Measurements from ENCODE around the gene OR1J4. TPM values are rescaled to one million over a fixed set of nuclear protein-coding genes. Genes with fewer than 3 reads are reported as not detected.
"Not testable (repeated sequence)": the region's sequence is repeated elsewhere in the genome, so short reads cannot be mapped to it uniquely, and the experiment has no call there.

Gene OR1J4, protein sequence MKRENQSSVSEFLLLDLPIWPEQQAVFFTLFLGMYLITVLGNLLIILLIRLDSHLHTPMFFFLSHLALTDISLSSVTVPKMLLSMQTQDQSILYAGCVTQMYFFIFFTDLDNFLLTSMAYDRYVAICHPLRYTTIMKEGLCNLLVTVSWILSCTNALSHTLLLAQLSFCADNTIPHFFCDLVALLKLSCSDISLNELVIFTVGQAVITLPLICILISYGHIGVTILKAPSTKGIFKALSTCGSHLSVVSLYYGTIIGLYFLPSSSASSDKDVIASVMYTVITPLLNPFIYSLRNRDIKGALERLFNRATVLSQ
- total RNA-seq = under 1 TPM in 1 of 2 experiments, not detected in 1; 0.44 TPM

DNA sequence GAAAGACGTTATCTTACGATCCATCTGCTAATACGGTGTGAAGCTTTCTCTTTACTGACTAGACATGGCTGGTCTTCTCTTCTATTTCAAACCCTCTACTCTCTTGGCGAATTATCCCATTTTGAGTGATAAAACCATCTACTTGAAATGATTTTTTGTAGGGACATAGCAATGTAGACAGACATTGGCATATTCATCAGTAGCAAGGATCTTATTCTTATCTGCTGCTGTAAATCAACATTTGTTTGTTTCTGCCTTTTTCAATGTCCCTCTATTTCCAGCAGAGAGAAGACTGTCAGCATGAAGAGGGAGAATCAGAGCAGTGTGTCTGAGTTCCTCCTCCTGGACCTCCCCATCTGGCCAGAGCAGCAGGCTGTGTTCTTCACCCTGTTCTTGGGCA is at the start of gene OR1J4:
Gene OR1J4, plus strand, starts transcription at position 301 of the 400 bp plus-strand sequence. Its CDS starts 0 bp downstream, at position 301.
- no peaks in the 10 kb centered on the region for H3K27me3 Mint-ChIP-seq
- DNase-seq = no peak
- no peak for ATAC-seq (ENCODE audit: low read depth)
- POLR2A ChIA-PET = no interaction called here
- no peaks in the 10 kb centered on the region for H3K4me1 Mint-ChIP-seq
- H3K36me3 Mint-ChIP-seq = no peaks in the 10 kb centered on the region
- H3K27ac Mint-ChIP-seq = no peak within 1 kb of the TSS
- no peaks in the 10 kb centered on the region for H3K9me3 Mint-ChIP-seq
- no peak within 1 kb of the TSS for H3K4me3 Mint-ChIP-seq

DNA sequence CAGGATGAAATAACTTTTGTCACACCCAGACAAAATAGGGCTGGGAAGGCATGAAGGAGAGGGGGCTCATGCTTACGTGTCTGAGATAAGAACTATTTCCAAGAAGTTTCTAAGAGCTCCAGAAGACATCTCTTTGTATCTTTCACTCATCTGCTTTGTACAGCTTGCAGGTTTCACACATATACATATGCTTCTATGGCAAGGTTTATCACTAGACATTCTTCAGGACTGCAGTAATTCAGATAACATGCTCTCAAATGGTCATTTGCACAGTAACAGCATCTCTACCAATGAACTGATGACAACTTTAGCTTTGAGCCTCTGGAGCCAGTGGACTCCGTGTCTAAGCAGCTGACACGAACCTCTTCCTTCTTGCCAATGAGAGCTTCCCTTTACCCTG is 44.4 kb upstream of the OR1J4 start:
- H3K27ac Mint-ChIP-seq = no peak overlapping the region
- H3K36me3 Mint-ChIP-seq = peaks cover 4% of the 10 kb centered on the region
- H3K27me3 Mint-ChIP-seq = peaks cover 2% of the 10 kb centered on the region
- DNase-seq (no peak), ATAC-seq (ENCODE audit: low read depth) (no peak)
- no peaks in the 10 kb centered on the region for H3K4me1 Mint-ChIP-seq
- POLR2A ChIA-PET = no interaction called here
- no peak overlapping the region for H3K4me3 Mint-ChIP-seq
- peaks cover 2% of the 10 kb centered on the region for H3K9me3 Mint-ChIP-seq

DNA sequence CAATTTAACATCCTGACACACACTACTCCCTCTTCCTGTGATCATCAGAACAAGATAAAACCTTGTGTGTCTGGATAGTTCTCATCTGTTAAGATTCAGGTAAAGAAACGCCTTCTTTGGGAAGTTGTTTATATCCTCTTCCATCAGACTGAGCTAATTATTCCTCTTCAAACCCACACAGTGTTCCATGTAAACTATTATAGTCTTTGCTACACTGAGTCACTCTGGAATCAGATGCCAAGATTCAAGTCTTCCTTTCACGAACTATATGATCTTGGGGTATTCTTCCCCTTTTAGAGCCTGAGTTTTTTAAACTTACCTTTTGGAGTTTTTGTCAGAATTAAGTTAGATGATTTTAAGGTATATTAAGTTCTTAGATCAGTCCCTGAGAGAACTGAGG is 43.2 kb upstream of the OR1J4 start:
- H3K4me3 Mint-ChIP-seq = no peak overlapping the region
- H3K36me3 Mint-ChIP-seq = peaks cover 2% of the 10 kb centered on the region
- POLR2A ChIA-PET = no interaction called here
- no peak overlapping the region for H3K27ac Mint-ChIP-seq
- peaks cover 2% of the 10 kb centered on the region for H3K9me3 Mint-ChIP-seq
- H3K27me3 Mint-ChIP-seq = peaks cover 2% of the 10 kb centered on the region
- DNase-seq (no peak), ATAC-seq (ENCODE audit: low read depth) (no peak)
- H3K4me1 Mint-ChIP-seq = no peaks in the 10 kb centered on the region

DNA sequence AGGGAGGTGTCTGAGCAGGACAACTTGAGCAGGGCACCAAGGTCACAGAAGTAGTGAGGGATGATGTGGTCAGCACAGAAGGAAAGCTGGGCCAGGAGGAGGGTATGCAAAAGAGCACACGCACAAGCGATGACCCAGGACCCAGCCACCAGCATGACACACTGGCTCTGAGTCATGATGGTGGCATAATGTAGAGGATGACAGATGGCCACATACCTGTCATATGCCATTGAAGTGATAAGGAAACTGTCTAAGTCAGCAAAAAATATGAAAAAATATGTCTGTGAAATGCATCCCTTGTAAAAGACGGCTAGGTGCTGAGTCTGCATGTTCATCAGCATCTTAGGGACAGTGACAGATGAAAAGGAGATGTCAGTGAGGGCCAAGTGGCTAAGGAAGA is 41.6 kb upstream of the OR1J4 start:
- POLR2A ChIA-PET = no interaction called here
- H3K4me3 Mint-ChIP-seq = no peak overlapping the region
- DNase-seq (no peak), ATAC-seq (ENCODE audit: low read depth) (no peak)
- no peaks in the 10 kb centered on the region for H3K9me3 Mint-ChIP-seq
- no peak overlapping the region for H3K27ac Mint-ChIP-seq
- no peaks in the 10 kb centered on the region for H3K4me1 Mint-ChIP-seq
- no peaks in the 10 kb centered on the region for H3K36me3 Mint-ChIP-seq
- H3K27me3 Mint-ChIP-seq = peaks cover 3% of the 10 kb centered on the region

DNA sequence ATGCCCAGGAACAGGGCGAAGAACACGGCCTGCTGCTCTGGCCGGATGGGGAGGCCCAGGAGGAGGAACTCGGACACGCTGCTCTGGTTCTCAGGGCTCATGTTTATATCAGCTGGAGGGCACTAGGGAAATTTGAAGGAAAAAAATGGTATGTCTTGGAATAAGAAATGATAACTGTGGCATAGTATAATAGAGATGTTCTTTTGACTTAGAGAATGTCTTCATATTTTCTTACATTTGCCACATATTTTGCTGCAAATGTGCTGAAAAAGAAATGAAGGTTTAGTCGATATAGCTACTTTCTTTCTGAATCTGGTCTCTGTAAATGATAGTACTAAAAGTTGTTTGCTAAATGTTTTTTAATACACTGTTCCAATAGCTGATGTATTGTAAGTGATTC is 41.1 kb upstream of the OR1J4 start, which contains the start of gene OR1J1:
Gene OR1J1, minus strand, starts transcription at position 101 of the 400 bp plus-strand sequence. Its CDS starts 0 bp downstream, at position 101.
- no peaks in the 10 kb centered on the region for H3K4me1 Mint-ChIP-seq
- POLR2A ChIA-PET = no interaction called here
- DNase-seq = no peak
- no peak within 1 kb of the TSS for H3K27ac Mint-ChIP-seq
- H3K27me3 Mint-ChIP-seq = peaks cover 3% of the 10 kb centered on the region
- no peak for ATAC-seq (ENCODE audit: low read depth)
- H3K9me3 Mint-ChIP-seq = no peaks in the 10 kb centered on the region
- no peak within 1 kb of the TSS for H3K4me3 Mint-ChIP-seq
- no peaks in the 10 kb centered on the region for H3K36me3 Mint-ChIP-seq

DNA sequence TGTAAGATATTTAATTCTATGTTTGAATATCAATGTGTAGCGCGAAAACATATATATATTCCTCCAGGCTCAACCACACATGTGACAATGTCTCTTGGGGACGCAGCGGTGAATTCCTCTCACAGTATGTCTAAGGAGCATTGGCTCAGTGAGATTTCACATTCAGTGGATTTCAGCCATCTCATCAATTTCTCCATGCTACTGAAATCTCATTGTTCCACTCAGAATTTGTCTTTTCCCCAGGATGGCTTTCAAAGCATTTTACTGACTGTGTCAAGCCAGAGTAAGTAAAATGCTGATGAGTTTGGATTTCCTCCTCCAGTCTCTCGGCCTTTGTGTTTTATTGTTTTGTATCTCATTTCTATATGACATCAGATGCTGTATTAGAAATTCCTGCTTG is 39.9 kb upstream of the OR1J4 start:
- no peaks in the 10 kb centered on the region for H3K36me3 Mint-ChIP-seq
- H3K9me3 Mint-ChIP-seq = no peaks in the 10 kb centered on the region
- no peak for DNase-seq
- H3K4me1 Mint-ChIP-seq = no peaks in the 10 kb centered on the region
- H3K27ac Mint-ChIP-seq = no peak overlapping the region
- H3K27me3 Mint-ChIP-seq = peaks cover 1% of the 10 kb centered on the region
- POLR2A ChIA-PET = no interaction called here
- no peak for ATAC-seq (ENCODE audit: low read depth)
- no peak overlapping the region for H3K4me3 Mint-ChIP-seq

DNA sequence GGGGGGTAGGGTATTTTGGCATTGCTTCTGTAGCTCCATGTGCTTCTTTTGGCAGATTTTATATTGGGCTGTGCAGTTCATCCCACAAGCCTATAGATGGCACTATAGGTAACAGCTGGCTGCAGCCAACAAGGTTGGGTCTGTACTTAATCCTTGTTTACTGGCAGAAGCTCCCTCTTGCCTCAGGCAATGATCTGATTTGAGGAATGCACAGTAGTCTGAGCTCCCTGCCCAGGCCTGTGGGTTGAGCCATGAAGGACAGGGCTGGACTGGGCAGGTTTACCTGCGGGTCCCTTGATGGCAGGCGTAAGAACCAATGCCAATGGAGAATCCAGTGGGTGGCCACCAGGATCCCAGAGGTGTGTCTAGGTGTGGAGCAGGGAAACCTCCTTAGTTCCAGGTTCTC is 20.1 kb upstream of the OR1J4 start:
- H3K4me1 Mint-ChIP-seq = peaks cover 2% of the 10 kb centered on the region
- H3K36me3 Mint-ChIP-seq = no peaks in the 10 kb centered on the region
- peaks cover 7% of the 10 kb centered on the region for H3K27me3 Mint-ChIP-seq
- DNase-seq = peak; percentile 36
- peaks cover under 1% of the 10 kb centered on the region for H3K9me3 Mint-ChIP-seq
- no peak overlapping the region for H3K4me3 Mint-ChIP-seq
- no peak overlapping the region for H3K27ac Mint-ChIP-seq
- ATAC-seq (ENCODE audit: low read depth) = peak; percentile 61
- POLR2A ChIA-PET = interaction anchor here (1.4 kb wide), 1 partner anchor 309 kb away, joined by 4 read pairs; no protein-coding TSS in a partner anchor

DNA sequence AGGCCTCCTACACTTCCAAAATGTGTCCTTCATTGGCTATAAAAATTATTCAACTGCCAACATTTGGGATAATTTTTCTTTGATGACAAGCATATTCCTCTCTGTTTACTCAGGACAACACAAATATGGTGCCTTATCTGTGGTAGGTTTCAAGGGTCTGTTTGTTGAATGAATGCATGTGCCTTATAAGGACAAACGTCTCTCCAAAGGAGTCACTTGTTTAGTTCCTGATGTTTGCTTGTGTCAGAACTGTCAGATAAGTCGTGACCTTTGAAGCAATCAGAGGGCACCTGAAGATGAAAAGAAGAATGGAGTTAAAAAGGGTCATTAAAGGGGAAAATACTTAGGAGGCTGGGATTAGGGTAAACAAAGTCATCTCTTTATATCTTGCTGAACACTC is 12.0 kb upstream of the OR1J4 start:
- Mint-ChIP-seq H3K27ac (no peak overlapping the region), H3K27me3 (peaks cover 10% of the 10 kb centered on the region), H3K9me3 (no peaks in the 10 kb centered on the region), H3K36me3 (no peaks in the 10 kb centered on the region), H3K4me3 (no peak overlapping the region), H3K4me1 (no peaks in the 10 kb centered on the region)
- POLR2A ChIA-PET = no interaction called here
- no peak for DNase-seq
- no peak for ATAC-seq (ENCODE audit: low read depth)

DNA sequence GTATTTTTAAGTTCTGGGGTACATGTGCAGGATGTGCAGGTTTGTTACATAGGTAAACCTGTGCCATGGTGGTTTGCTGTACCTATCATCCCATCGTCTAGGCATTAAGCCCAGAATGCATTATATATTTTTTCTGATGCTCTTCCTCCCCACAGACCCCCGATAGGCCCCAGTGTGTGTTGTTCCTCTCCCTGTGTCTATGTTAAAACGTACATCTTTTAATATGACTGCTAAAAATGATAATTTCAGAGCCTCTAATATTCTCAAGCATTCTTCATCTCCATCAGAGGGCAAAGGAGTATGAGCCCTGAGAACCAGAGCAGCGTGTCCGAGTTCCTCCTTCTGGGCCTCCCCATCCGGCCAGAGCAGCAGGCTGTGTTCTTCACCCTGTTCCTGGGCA is 8.4 kb upstream of the OR1J4 start, which contains the start of gene OR1J2:
Gene OR1J2, plus strand, starts transcription at position 301 of the 400 bp plus-strand sequence. Its CDS starts 0 bp downstream, at position 301.
- POLR2A ChIA-PET = no interaction called here
- no peak within 1 kb of the TSS for H3K4me3 Mint-ChIP-seq
- DNase-seq (no peak), ATAC-seq (ENCODE audit: low read depth) (no peak)
- peaks cover 10% of the 10 kb centered on the region for H3K27me3 Mint-ChIP-seq
- H3K36me3 Mint-ChIP-seq = no peaks in the 10 kb centered on the region
- H3K27ac Mint-ChIP-seq = no peak within 1 kb of the TSS
- H3K9me3 Mint-ChIP-seq = no peaks in the 10 kb centered on the region
- H3K4me1 Mint-ChIP-seq = no peaks in the 10 kb centered on the region

DNA sequence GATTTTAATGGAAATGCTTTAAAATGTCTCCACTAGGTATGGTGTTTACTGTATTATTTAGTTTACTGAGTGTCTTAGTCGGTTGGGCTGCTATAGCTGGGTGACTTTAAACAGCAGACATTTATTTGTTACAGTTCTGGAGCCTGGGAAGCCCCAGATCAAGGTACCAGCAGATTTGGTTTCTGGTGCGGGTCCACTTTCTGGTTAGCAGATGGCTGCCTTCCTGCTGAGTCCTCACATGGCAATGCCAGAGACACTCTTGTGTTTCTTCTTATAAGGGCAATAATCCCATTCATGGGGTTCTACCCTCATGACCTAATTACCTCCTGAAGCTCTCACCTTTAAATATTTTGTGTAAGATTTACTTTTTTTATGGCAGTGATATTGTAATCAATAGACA is 715 bp upstream of the OR1J4 start:
- H3K4me1 Mint-ChIP-seq = no peaks in the 10 kb centered on the region
- H3K9me3 Mint-ChIP-seq = no peaks in the 10 kb centered on the region
- POLR2A ChIA-PET = no interaction called here
- DNase-seq (no peak), ATAC-seq (ENCODE audit: low read depth) (no peak)
- no peak overlapping the region for H3K27ac Mint-ChIP-seq
- no peaks in the 10 kb centered on the region for H3K36me3 Mint-ChIP-seq
- no peaks in the 10 kb centered on the region for H3K27me3 Mint-ChIP-seq
- no peak overlapping the region for H3K4me3 Mint-ChIP-seq

DNA sequence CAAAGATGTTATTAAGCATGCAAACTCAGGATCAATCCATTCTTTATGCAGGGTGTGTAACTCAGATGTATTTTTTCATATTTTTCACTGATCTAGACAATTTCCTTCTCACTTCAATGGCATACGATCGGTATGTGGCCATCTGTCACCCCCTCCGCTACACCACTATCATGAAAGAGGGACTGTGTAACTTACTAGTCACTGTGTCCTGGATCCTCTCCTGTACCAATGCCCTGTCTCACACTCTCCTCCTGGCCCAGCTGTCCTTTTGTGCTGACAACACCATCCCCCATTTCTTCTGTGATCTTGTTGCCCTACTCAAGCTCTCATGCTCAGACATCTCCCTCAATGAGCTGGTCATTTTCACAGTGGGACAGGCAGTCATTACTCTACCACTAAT is 435 bp downstream of the OR1J4 start:
- Mint-ChIP-seq H3K36me3 (no peaks in the 10 kb centered on the region), H3K27ac (no peak overlapping the region), H3K4me1 (no peaks in the 10 kb centered on the region), H3K9me3 (no peaks in the 10 kb centered on the region), H3K27me3 (no peaks in the 10 kb centered on the region), H3K4me3 (no peak overlapping the region)
- no peak for DNase-seq
- no peak for ATAC-seq (ENCODE audit: low read depth)
- POLR2A ChIA-PET = no interaction called here

DNA sequence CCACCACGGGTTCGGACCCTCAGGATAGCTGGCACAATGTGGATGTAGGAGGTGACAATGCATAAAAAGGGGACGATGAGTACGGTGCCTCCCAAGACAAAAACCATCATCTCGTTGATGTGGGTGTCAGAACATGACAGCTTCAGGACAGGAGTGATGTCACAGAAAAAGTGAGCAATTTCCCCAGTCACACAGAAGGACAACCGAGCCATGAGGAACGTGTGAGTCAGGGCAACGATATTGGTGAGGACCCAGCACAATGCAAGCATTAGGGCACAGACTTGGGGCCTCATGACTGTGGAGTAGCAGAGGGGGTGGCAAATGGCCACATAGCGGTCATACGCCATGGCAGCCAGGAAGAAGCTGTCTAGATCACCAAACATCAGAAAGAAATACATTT is 7.7 kb downstream of the OR1J4 start:
- no peak overlapping the region for H3K4me3 Mint-ChIP-seq
- no peaks in the 10 kb centered on the region for H3K27me3 Mint-ChIP-seq
- no peaks in the 10 kb centered on the region for H3K36me3 Mint-ChIP-seq
- ATAC-seq (ENCODE audit: low read depth) (no peak), DNase-seq (no peak)
- POLR2A ChIA-PET = no interaction called here
- no peaks in the 10 kb centered on the region for H3K4me1 Mint-ChIP-seq
- no peaks in the 10 kb centered on the region for H3K9me3 Mint-ChIP-seq
- H3K27ac Mint-ChIP-seq = no peak overlapping the region

DNA sequence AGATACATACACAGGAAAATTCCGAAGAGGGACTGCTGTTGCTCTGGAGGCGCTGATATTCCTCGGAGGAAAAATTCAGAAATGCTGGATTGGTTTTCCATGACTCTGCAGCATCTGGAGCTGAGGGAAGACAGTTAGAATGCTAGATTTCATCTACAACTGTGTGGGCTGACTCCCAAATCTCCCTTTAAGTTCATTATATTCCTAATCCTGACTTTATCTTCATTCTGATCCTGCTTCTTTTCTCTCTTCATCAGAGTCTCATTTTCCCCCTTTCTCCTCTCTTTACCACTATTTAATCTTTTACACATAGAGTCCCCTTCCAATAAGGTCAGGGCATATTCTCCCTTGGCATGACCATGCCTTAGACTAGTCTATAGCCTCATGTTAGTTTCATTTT is 8.3 kb downstream of the OR1J4 start, which contains the start of gene OR1N1:
Gene OR1N1, minus strand, starts transcription at position 101 of the 400 bp plus-strand sequence. Its CDS starts 0 bp downstream, at position 101.
- Mint-ChIP-seq H3K9me3 (no peaks in the 10 kb centered on the region), H3K27ac (no peak within 1 kb of the TSS), H3K36me3 (no peaks in the 10 kb centered on the region), H3K27me3 (no peaks in the 10 kb centered on the region), H3K4me1 (no peaks in the 10 kb centered on the region), H3K4me3 (no peak within 1 kb of the TSS)
- no peak for ATAC-seq (ENCODE audit: low read depth)
- POLR2A ChIA-PET = no interaction called here
- no peak for DNase-seq

DNA sequence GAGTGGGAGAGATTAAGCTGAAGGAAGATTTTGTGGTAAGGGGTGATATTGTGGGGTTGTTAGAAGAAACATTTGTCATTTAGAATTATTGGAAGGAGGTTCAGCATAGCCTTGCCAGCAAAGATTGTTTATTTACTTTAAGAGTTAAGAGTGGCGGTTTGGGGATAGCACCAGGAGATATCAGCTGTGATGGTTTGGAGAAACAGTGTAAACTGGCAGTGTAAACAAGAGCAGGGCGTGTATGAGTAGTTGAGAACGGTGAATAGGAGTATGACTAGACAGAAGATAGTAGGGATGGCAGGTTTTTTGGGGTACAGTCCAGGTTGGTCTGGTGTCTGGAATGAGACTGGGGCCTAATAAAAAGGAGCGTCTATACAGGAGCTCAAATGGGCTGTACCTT is 12.2 kb downstream of the OR1J4 start:
- H3K4me1 Mint-ChIP-seq; H3K36me3 Mint-ChIP-seq; H3K27me3 Mint-ChIP-seq; H3K9me3 Mint-ChIP-seq; H3K4me3 Mint-ChIP-seq; ATAC-seq (ENCODE audit: low read depth); DNase-seq; POLR2A ChIA-PET; H3K27ac Mint-ChIP-seq: not testable (repeated sequence)

All from activated naive CD8-positive, alpha-beta T cell treated with anti-CD3 and anti-CD28 coated beads, Interleukin-2, amount 10 ng/mL, durations not matched to agents 7 days and 5 days (primary cell).